ENCODE results near the gene PPP2R5A. TPM values are rescaled to one million over a fixed set of nuclear protein-coding genes. Genes with fewer than 3 reads are reported as not detected.

Gene PPP2R5A
- total and polyA plus RNA-seq, 8 donors, result 38.4 to 72.6 (median 52.5) TPM

DNA sequence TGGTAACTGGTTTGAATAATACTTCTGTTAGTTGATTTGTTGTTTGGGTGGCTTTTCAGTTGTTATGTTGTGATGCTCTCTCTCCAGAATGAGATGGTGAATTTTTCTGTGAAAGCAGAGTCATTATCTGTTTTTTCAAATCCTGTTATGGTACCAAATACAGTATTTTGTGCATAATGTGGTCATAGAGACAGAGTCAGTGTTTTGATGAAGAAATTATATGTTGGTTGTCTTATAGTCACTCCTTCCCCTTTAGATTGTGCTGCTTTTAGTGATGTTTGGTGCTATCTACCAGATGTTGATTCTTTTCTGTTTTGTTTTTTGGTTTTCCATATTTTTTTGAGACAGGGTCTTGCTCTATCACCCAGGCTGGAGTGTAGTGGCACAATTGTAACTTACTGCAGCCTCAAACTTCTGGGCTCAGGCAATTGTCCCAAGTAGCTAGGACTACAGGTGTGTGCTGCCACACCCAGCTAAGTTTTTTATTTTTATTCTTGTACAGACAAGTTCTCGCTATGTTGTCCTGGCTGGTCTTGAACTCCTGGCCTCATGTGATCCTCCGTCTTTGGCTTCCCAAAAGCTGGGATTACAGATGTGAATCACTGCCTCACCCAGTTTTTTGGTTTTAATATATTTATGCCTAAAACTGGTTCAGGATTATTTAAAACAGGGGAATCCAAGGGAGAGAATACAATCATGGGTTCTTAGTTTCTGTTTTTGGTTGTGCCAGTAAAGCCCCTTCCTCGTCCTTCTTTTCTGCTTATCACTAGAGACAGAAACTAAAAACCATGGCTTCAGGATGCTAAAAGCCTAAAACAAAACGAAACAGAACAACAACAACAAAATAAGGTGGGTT is 7.3 kb downstream of the PPP2R5A start:
- WGBS, 5 donors, result 48 to 58% (median 54%) methylated on average over 4 of the region's 4 CpGs
- H3K27me3 ChIP-seq, result no peaks in the 10 kb centered on the region
- TF ChIP-seq POLR2A (IDR thresholded peaks at IDR 0.05) (no peak), EP300 (IDR thresholded peaks at IDR 0.05) (no peak), POLR2AphosphoS5 (IDR thresholded peaks at IDR 0.05) (no peak)
- TF ChIP-seq, protein P1, sequence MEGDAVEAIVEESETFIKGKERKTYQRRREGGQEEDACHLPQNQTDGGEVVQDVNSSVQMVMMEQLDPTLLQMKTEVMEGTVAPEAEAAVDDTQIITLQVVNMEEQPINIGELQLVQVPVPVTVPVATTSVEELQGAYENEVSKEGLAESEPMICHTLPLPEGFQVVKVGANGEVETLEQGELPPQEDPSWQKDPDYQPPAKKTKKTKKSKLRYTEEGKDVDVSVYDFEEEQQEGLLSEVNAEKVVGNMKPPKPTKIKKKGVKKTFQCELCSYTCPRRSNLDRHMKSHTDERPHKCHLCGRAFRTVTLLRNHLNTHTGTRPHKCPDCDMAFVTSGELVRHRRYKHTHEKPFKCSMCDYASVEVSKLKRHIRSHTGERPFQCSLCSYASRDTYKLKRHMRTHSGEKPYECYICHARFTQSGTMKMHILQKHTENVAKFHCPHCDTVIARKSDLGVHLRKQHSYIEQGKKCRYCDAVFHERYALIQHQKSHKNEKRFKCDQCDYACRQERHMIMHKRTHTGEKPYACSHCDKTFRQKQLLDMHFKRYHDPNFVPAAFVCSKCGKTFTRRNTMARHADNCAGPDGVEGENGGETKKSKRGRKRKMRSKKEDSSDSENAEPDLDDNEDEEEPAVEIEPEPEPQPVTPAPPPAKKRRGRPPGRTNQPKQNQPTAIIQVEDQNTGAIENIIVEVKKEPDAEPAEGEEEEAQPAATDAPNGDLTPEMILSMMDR (IDR thresholded peaks at IDR 0.05), result no peak
- H3K27ac ChIP-seq, result peak overlapping the region in 1 of 5 donors; percentile 15
- intact Hi-C loops (cut with DNase I; ENCODE audit: low total_unique reads), result loop anchor here (10.0 kb wide), 1 partner anchor 228 kb away; no protein-coding TSS in a partner anchor
- DNase-seq, result no peak
- no peaks in the 10 kb centered on the region for H3K36me3 ChIP-seq
- H3K9me3 ChIP-seq, result no peaks in the 10 kb centered on the region
- H3K4me1 ChIP-seq, result peaks cover 16 to 91% (median 56%) of the 10 kb centered on the region in 4 donors
- H3K4me3 ChIP-seq, result no peak overlapping the region

DNA sequence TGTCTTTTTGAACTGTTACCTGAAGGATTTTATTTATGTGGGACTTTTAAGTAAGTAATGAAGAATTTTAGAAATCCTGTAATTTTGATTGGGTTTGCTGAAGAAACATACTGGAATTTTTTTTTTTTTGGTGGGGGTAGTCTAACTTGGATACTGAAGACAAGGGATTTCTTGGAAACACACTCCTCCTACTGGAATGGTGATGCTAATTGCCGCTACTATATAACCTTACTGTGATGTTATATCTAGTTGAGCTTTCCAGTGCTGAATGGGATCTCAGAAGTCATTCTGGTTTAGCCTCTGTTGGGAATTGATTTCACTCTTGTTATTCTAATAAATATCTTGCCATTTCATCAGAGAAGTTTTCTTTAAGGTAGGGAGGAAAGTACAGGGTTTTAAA is 8.4 kb downstream of the PPP2R5A start:
- no peak overlapping the region for H3K27ac ChIP-seq
- no peaks in the 10 kb centered on the region for H3K9me3 ChIP-seq
- peak in 1 of 2 donors; percentile 42 for DNase-seq
- H3K4me1 ChIP-seq, result peaks cover 14 to 80% (median 46%) of the 10 kb centered on the region in 4 donors
- WGBS, 5 donors, result 25 to 54% (median 31%) methylated on average over 1 of the region's 1 CpG
- no peak overlapping the region for H3K4me3 ChIP-seq
- TF ChIP-seq, protein P1 (IDR thresholded peaks at IDR 0.05), result peak in 1 of 7 experiments; percentile 12
- TF ChIP-seq POLR2AphosphoS5 (IDR thresholded peaks at IDR 0.05), result no peak
- no peaks in the 10 kb centered on the region for H3K27me3 ChIP-seq
- intact Hi-C loops (cut with DNase I; ENCODE audit: low total_unique reads), result loop anchor here (10.0 kb wide), 1 partner anchor 229 kb away; no protein-coding TSS in a partner anchor
- H3K36me3 ChIP-seq, result no peaks in the 10 kb centered on the region

DNA sequence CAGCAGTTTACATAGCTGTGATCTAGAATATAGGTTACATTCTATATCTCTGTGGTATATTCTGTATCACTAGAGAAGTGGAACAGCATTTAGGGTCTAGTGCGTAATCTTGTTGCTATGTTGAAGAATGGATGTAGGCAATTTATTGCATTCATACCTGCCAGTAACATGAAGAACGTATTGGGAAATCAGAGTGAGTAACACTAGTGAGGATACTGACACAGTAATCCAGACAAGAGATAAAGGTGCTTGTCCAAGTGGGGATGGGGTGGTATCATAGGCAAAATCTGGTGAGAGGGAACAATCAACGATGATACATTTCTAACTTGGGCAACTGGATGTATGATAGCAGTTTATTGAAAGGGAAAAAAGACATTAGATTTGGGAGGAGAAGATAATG is 9.8 kb downstream of the PPP2R5A start:
- Histone ChIP-seq H3K9me3 (no peaks in the 10 kb centered on the region), H3K4me3 (no peak overlapping the region), H3K27ac (no peak overlapping the region), H3K4me1 (peaks cover 10 to 69% (median 38%) of the 10 kb centered on the region in 4 donors), H3K27me3 (no peaks in the 10 kb centered on the region), H3K36me3 (no peaks in the 10 kb centered on the region)
- TF ChIP-seq POLR2AphosphoS5 (IDR thresholded peaks at IDR 0.05), result no peak
- intact Hi-C loops (cut with DNase I; ENCODE audit: low total_unique reads), result loop anchor here (10.0 kb wide), 1 partner anchor 230 kb away; no protein-coding TSS in a partner anchor
- DNase-seq, result no peak
- WGBS, 5 donors, result 86 to 91% (median 88%) methylated on average over 3 of the region's 3 CpGs

DNA sequence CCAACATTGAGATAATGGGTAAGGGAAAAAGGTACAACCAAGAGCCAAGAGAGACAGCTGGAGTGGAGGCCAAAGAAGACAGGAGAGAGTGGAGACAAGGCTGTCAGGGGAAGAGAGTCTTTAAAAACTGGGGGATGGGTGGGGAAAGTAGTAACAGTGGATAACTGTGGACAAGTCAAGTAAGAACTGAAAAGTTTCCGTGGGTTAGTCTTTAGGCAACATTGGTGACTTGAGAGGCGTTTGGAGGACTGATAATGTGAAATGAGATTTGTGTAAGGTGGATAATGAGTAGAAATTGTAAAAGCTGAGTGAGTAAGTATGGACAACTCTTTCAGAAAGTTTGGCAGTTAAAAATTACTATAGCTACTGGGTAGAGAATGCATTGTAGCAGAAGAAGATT is 10.4 kb downstream of the PPP2R5A start:
- Histone ChIP-seq H3K9me3 (no peaks in the 10 kb centered on the region), H3K4me3 (no peak overlapping the region), H3K36me3 (no peaks in the 10 kb centered on the region), H3K27me3 (no peaks in the 10 kb centered on the region), H3K27ac (no peak overlapping the region), H3K4me1 (peaks cover 10 to 69% (median 37%) of the 10 kb centered on the region in 4 donors)
- WGBS, 5 donors, result 53 to 74% (median 62%) methylated on average over 2 of the region's 2 CpGs
- no peak for TF ChIP-seq POLR2AphosphoS5 (IDR thresholded peaks at IDR 0.05)
- TF ChIP-seq EP300 (IDR thresholded peaks at IDR 0.05), result no peak
- TF ChIP-seq, protein P1 (IDR thresholded peaks at IDR 0.05), result no peak
- no peak for TF ChIP-seq POLR2A (IDR thresholded peaks at IDR 0.05)
- DNase-seq, result no peak
- intact Hi-C loops (cut with DNase I; ENCODE audit: low total_unique reads), result loop anchor here (10.0 kb wide), 1 partner anchor 231 kb away; no protein-coding TSS in a partner anchor
